HepG2 (cell line): Measurements from ENCODE around the gene DOK4. TPM values are rescaled to one million over a fixed set of nuclear protein-coding genes. Genes with fewer than 3 reads are reported as not detected.
A peak's percentile ranks its signal among the peaks of the same experiment; 100 is the strongest.

Source experiments
- GFI1 ChIP-seq: sonication (generic); formaldehyde crosslinking; IDR thresholded peaks from 2 replicates; pipeline ENCODE4 v1.5.0; 2020; ENCODE audit warnings: missing genetic modification reagents, mild to moderate bottlenecking, borderline replicate concordance
- PAF1 ChIP-seq: IDR thresholded peaks from 2 replicates; pipeline ENCODE4 v1.6.1; 2016; ENCODE audit warnings: missing genetic modification reagents, missing compliant biosample characterization
- PAWR ChIP-seq: sonication (generic); formaldehyde crosslinking; IDR thresholded peaks from 2 replicates; pipeline ENCODE4 v1.4.0; 2020; ENCODE audit warnings: missing genetic modification reagents, mild to moderate bottlenecking, borderline replicate concordance
- PBX3 ChIP-seq: sonication (generic); formaldehyde crosslinking; IDR thresholded peaks from 2 replicates; pipeline ENCODE4 v1.8.1; 2023; ENCODE audit warnings: missing genetic modification reagents, inconsistent platforms, borderline replicate concordance
- RNF2 ChIP-seq: fragments of 450-650 bp; conservative IDR thresholded peaks from 2 replicates; pipeline ENCODE4 v1.6.1; 2016; ENCODE audit warnings: low read depth
- SNRNP70 ChIP-seq: fragments of 200-400 bp; formaldehyde crosslinking; IDR thresholded peaks from 2 replicates; pipeline ENCODE4 v1.6.1; 2017; ENCODE audit warnings: mild to moderate bottlenecking, low read depth, low read length, moderate library complexity
- XBP1 ChIP-seq: sonication (generic); formaldehyde crosslinking; IDR thresholded peaks from 2 replicates; pipeline ENCODE4 v1.5.0; 2020; ENCODE audit warnings: missing genetic modification reagents
- ZNF260 ChIP-seq: sonication (generic); formaldehyde crosslinking; IDR thresholded peaks from 2 replicates; pipeline ENCODE4 v1.4.0; 2020; ENCODE audit warnings: missing genetic modification reagents, low read depth, mild to moderate bottlenecking, borderline replicate concordance
- ZNF276 ChIP-seq: sonication (generic); formaldehyde crosslinking; IDR thresholded peaks from 2 replicates; pipeline ENCODE4 v1.4.0; 2020; ENCODE audit warnings: mild to moderate bottlenecking, low read depth, missing genetic modification reagents
- ZNF501 ChIP-seq: sonication (generic); formaldehyde crosslinking; IDR thresholded peaks from 2 replicates; pipeline ENCODE4 v1.5.1; 2020; ENCODE audit warnings: mild to moderate bottlenecking, moderate library complexity, missing genetic modification reagents
- ZNF770 ChIP-seq: sonication (generic); formaldehyde crosslinking; IDR thresholded peaks from 2 replicates; pipeline ENCODE4 v1.5.0; 2020; ENCODE audit warnings: mild to moderate bottlenecking, missing genetic modification reagents
- ZNF878 ChIP-seq: sonication (generic); formaldehyde crosslinking; IDR thresholded peaks from 2 replicates; pipeline ENCODE4 v1.8.1; 2023; ENCODE audit warnings: mild to moderate bottlenecking, missing genetic modification reagents, moderate library complexity
- polyA plus RNA-seq, 8 experiments: library from polyadenylated mRNA; depleted of rRNA in 3 of 8; stranded (reverse) in 7 of 8; unstranded in 1 of 8; fragments of >200 nt; fragmentation: Illumina TruSeq in 4 of 8; extraction: Trizol in 4 of 8; gene quantifications; 2 replicates each; pipeline versions ENCODE4 v1.2.1 to v1.2.3, GENCODE V29; 2011 to 2016; ENCODE audit warnings: low read depth in 4 of 8, missing spikeins in 1 of 8, mixed read lengths in 1 of 8; ENCODE audit not compliant: insufficient read depth in 1 of 8
- total RNA-seq, 5 experiments: library from RNA; depleted of rRNA; stranded (reverse); fragments of >200 nt; fragmentation: Illumina TruSeq; extraction: Trizol; gene quantifications; 2 replicates each; pipeline ENCODE4 v1.2.3, GENCODE V29; 2016; ENCODE audit warnings: low read depth in 1 of 5
- TF ChIP-seq, protein P1 (sequence below): sonication (generic); formaldehyde crosslinking; IDR thresholded peaks from 2 replicates; pipeline ENCODE4 v1.5.1; 2020; ENCODE audit warnings: missing genetic modification reagents, mild to moderate bottlenecking, borderline replicate concordance
- TF ChIP-seq, protein P2 (sequence below): IDR thresholded peaks from 2 replicates; pipeline ENCODE4 v1.6.1; 2016
- TF ChIP-seq, protein P3 (sequence below): sonication (generic); formaldehyde crosslinking; IDR thresholded peaks from 2 replicates; pipeline ENCODE4 v1.5.1; 2020; ENCODE audit warnings: mild to moderate bottlenecking, missing genetic modification reagents, moderate library complexity
- TF ChIP-seq, protein P4 (sequence below): sonication (generic); formaldehyde crosslinking; IDR thresholded peaks from 2 replicates; pipeline ENCODE4 v1.4.0; 2020; ENCODE audit warnings: mild to moderate bottlenecking, missing genetic modification reagents

DOK4 gene
- total and polyA plus RNA-seq, 2 of the 13 experiments (the other 11 are each of a cell fraction or from before 2014, with no cell fraction given), result 52.7 to 70.0 TPM

DNA sequence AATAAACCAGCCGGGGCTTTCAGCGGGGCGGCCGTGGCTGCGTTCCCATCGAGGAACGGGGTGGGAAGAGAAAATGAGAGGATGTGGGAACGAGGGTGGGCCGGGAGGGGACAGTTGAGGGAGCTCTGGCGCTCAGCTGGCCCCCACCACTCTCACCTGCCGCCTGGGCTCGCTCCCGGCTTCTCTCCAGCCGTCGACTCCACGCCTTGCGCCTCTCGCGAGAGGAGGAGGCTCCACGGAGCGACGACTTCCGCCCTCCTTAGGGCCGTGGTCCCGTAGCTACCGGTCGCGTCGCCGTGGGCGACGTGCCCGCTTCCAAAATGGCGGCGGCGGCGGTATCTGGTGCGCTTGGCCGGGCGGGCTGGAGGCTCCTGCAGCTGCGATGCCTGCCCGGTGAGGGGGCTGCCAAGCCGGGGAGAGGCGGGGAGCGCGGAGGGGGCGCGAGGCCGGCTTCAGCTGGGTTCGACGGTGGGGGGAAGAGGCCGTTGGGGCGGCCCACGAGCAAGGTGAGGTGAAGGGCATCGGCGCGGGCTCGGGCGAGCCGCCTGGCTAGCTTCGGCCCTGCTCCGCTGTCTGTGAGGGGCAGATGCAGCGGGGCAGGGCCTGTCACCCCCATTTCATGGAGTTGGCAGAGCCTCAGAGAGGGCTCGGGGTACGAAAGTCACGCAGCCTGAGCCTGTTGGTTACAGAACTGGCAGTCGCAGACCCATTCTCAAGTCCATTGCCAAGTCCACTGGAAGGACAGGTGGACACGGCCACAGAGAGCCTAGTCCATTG lies 38.9 kb downstream of the DOK4 start, which contains the start of the genes CIAPIN1 and COQ9 (continued):
- TF ChIP-seq, protein P1, sequence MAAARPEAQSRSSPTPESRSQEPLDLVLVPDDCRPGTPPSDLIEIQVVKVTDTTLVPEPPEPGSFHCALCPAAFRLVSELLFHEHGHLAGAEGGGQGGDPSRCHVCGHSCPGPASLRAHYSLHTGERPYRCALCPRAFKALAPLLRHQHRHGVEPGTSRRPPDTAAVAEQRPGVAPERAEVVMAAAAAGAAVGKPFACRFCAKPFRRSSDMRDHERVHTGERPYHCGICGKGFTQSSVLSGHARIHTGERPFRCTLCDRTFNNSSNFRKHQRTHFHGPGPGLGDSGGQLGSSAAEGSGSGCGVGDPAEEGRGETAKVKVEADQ (CRISPR knock-in tag), result peak; percentile 97
- TF ChIP-seq ZNF770 (CRISPR knock-in tag) (peak; percentile 82), PAF1 (CRISPR knock-in tag) (no peak), PBX3 (CRISPR knock-in tag) (0 out of 2 replicates have a peak, but pooled peaks have one; percentile 4), XBP1 (no peak), ZNF276 (CRISPR knock-in tag) (peak; percentile 81; the same call in 1 of the 2 replicates), RNF2 (peak; percentile 73), SNRNP70 (no peak), ZNF878 (no peak), PAWR (peak; percentile 99; the same call in 1 of the 2 replicates), ZNF260 (CRISPR knock-in tag) (no peak), ZNF501 (CRISPR knock-in tag) (peak; percentile 98), GFI1 (CRISPR knock-in tag) (peak; percentile 88)
- TF ChIP-seq, protein P2, sequence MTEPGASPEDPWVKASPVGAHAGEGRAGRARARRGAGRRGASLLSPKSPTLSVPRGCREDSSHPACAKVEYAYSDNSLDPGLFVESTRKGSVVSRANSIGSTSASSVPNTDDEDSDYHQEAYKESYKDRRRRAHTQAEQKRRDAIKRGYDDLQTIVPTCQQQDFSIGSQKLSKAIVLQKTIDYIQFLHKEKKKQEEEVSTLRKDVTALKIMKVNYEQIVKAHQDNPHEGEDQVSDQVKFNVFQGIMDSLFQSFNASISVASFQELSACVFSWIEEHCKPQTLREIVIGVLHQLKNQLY (CRISPR knock-in tag), result peak; percentile 64; the same call in 1 of the 2 replicates
- TF ChIP-seq, protein P3, sequence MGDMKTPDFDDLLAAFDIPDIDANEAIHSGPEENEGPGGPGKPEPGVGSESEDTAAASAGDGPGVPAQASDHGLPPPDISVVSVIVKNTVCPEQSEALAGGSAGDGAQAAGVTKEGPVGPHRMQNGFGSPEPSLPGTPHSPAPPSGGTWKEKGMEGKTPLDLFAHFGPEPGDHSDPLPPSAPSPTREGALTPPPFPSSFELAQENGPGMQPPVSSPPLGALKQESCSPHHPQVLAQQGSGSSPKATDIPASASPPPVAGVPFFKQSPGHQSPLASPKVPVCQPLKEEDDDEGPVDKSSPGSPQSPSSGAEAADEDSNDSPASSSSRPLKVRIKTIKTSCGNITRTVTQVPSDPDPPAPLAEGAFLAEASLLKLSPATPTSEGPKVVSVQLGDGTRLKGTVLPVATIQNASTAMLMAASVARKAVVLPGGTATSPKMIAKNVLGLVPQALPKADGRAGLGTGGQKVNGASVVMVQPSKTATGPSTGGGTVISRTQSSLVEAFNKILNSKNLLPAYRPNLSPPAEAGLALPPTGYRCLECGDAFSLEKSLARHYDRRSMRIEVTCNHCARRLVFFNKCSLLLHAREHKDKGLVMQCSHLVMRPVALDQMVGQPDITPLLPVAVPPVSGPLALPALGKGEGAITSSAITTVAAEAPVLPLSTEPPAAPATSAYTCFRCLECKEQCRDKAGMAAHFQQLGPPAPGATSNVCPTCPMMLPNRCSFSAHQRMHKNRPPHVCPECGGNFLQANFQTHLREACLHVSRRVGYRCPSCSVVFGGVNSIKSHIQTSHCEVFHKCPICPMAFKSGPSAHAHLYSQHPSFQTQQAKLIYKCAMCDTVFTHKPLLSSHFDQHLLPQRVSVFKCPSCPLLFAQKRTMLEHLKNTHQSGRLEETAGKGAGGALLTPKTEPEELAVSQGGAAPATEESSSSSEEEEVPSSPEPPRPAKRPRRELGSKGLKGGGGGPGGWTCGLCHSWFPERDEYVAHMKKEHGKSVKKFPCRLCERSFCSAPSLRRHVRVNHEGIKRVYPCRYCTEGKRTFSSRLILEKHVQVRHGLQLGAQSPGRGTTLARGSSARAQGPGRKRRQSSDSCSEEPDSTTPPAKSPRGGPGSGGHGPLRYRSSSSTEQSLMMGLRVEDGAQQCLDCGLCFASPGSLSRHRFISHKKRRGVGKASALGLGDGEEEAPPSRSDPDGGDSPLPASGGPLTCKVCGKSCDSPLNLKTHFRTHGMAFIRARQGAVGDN (CRISPR knock-in tag), result peak; percentile 97
- TF ChIP-seq, protein P4, sequence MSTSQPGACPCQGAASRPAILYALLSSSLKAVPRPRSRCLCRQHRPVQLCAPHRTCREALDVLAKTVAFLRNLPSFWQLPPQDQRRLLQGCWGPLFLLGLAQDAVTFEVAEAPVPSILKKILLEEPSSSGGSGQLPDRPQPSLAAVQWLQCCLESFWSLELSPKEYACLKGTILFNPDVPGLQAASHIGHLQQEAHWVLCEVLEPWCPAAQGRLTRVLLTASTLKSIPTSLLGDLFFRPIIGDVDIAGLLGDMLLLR, result peak; percentile 86; the same call in 1 of the 2 replicates
